NB4 (cell line): ENCODE data around the gene SPATA31E1.
"Not testable (repeated sequence)": the region's sequence is repeated elsewhere in the genome, so short reads cannot be mapped to it uniquely, and the experiment has no call there.

Experiments
- CTCF ChIP-seq: IDR thresholded peaks from one replicate; pipeline ENCODE4 v1.5.1; 2012; ENCODE audit warnings: low read depth, low read length
- MAX ChIP-seq: IDR thresholded peaks from 2 replicates; pipeline ENCODE4 v1.6.1; 2011; ENCODE audit warnings: low read depth, low read length
- POLR2A ChIP-seq: IDR thresholded peaks from 2 replicates; pipeline ENCODE4 v1.6.1; 2011; ENCODE audit warnings: mild to moderate bottlenecking; ENCODE audit not compliant: insufficient read length; ENCODE audit errors: extremely low read depth

GRCh38 chr9:87937352-87937751 lies 54.7 kb downstream of the SPATA31E1 start:
- TF ChIP-seq CTCF, MAX, POLR2A: not testable (repeated sequence)
